Neural cell (in vitro differentiated cells): ENCODE measurements around the gene TNFRSF13B. TPM values are rescaled to one million over a fixed set of nuclear protein-coding genes. Genes with fewer than 3 reads are reported as not detected.

Source experiments
- H2AFZ ChIP-seq: fragments of 200-600, 300-800 bp; sonication (generic), shearing (Covaris generic); 2 replicates; pipeline ENCODE4 v1.6.0; 2014; ENCODE audit warnings: low read depth, mild to moderate bottlenecking, antibody characterized with exemption, low read length, moderate library complexity
- H3F3A ChIP-seq: fragments of 200-600 bp; shearing (Covaris generic); 2 replicates; pipeline ENCODE4 v1.6.1; 2016; ENCODE audit warnings: mild to moderate bottlenecking, moderate library complexity, mixed read lengths, antibody characterized with exemption, low read length; ENCODE audit not compliant: insufficient read depth, poor library complexity, severe bottlenecking
- H3K27ac ChIP-seq: fragments of 200-600, 300-800 bp; sonication (generic), shearing (Covaris generic); 2 replicates; pipeline ENCODE4 v1.5.1; 2014; ENCODE audit warnings: mild to moderate bottlenecking, low read length, moderate library complexity
- H3K27me3 ChIP-seq: fragments of 300-800, 200-600 bp; sonication (generic), shearing (Covaris generic); 2 replicates; pipeline ENCODE4 v1.6.0; 2014; ENCODE audit warnings: mild to moderate bottlenecking, low read depth, low read length, moderate library complexity; ENCODE audit not compliant: insufficient read depth
- H3K36me3 ChIP-seq: fragments of 300-800, 200-600 bp; sonication (generic), shearing (Covaris generic); 2 replicates; pipeline ENCODE4 v1.5.1; 2014; ENCODE audit warnings: mild to moderate bottlenecking, antibody characterized with exemption, low read length, moderate library complexity; ENCODE audit not compliant: insufficient read depth
- H3K4me2 ChIP-seq: fragments of 300-800, 200-600 bp; sonication (generic), shearing (Covaris generic); 2 replicates; pipeline ENCODE4 v1.6.0; 2014; ENCODE audit warnings: mild to moderate bottlenecking, low read length
- H3K4me3 ChIP-seq: fragments of 300-800, 200-600 bp; sonication (generic), shearing (Covaris generic); 2 replicates; pipeline ENCODE4 v1.5.1; 2014; ENCODE audit warnings: mild to moderate bottlenecking, low read length, moderate library complexity
- H3K79me2 ChIP-seq: fragments of 200-600 bp; shearing (Covaris generic); replicated peaks from 2 replicates; pipeline ENCODE4 v1.6.0; 2014; ENCODE audit warnings: mild to moderate bottlenecking, low read length, moderate library complexity; ENCODE audit not compliant: insufficient read depth
- H3K9ac ChIP-seq: fragments of 300-800, 200-600 bp; sonication (generic), shearing (Covaris generic); 2 replicates; pipeline ENCODE4 v1.6.1; 2016; ENCODE audit warnings: mild to moderate bottlenecking, low read length, mixed read lengths
- H3K9me2 ChIP-seq: fragments of 200-600 bp; shearing (Covaris generic); 2 replicates; pipeline ENCODE4 v1.6.1; 2016; ENCODE audit warnings: mild to moderate bottlenecking, low read length, mixed read lengths; ENCODE audit not compliant: insufficient read depth
- H3K9me3 ChIP-seq: fragments of 200-600, 300-800 bp; sonication (generic), shearing (Covaris generic); 2 replicates; pipeline ENCODE4 v1.6.1; 2016; ENCODE audit warnings: mild to moderate bottlenecking, mixed run types, low read length, moderate library complexity, mixed read lengths
- H4K20me1 ChIP-seq: fragments of 200-600 bp; shearing (Covaris generic); 2 replicates; pipeline ENCODE4 v1.6.1; 2016; ENCODE audit warnings: mild to moderate bottlenecking, mixed run types; ENCODE audit not compliant: insufficient read depth
- CTCF ChIP-seq: fragments of 450-650 bp; IDR thresholded peaks from 2 replicates; pipeline ENCODE4 v1.5.1; 2014; ENCODE audit warnings: antibody characterized with exemption, mild to moderate bottlenecking, moderate library complexity; ENCODE audit not compliant: poor library complexity, severe bottlenecking
- EP300 ChIP-seq: fragments of 450-650 bp; conservative IDR thresholded peaks from 2 replicates; pipeline ENCODE4 v1.6.1; 2014; ENCODE audit warnings: antibody characterized with exemption, mild to moderate bottlenecking, moderate library complexity; ENCODE audit not compliant: poor library complexity, severe bottlenecking
- EZH2 ChIP-seq: fragments of 200-600, 300-800 bp; shearing (Covaris generic), sonication (generic); IDR thresholded peaks from 2 replicates; pipeline ENCODE4 v1.6.1; 2014; ENCODE audit warnings: antibody characterized with exemption, low read length, borderline replicate concordance, mild to moderate bottlenecking; ENCODE audit not compliant: insufficient read depth, poor library complexity, severe bottlenecking
- MXI1 ChIP-seq: fragments of 450-650 bp; conservative IDR thresholded peaks from 2 replicates; pipeline ENCODE4 v1.6.1; 2014; ENCODE audit warnings: antibody characterized with exemption, mild to moderate bottlenecking; ENCODE audit not compliant: poor library complexity, severe bottlenecking
- POLR2AphosphoS5 ChIP-seq: IDR thresholded peaks from 2 replicates; pipeline ENCODE4 v1.6.1; 2012
- RAD21 ChIP-seq: fragments of 450-650 bp; conservative IDR thresholded peaks from 2 replicates; pipeline ENCODE4 v1.6.1; 2014; ENCODE audit warnings: antibody characterized with exemption, mild to moderate bottlenecking, moderate library complexity
- SMC3 ChIP-seq: fragments of 450-650 bp; conservative IDR thresholded peaks from 2 replicates; pipeline ENCODE4 v1.6.1; 2014; ENCODE audit warnings: antibody characterized with exemption, mild to moderate bottlenecking, moderate library complexity; ENCODE audit not compliant: poor library complexity
- TAF1 ChIP-seq: IDR thresholded peaks from 2 replicates; pipeline ENCODE4 v1.6.1; 2012; ENCODE audit warnings: low read depth
- polyA plus RNA-seq: library from polyadenylated mRNA; depleted of rRNA; stranded (reverse); fragments of >200 nt; gene quantifications from 2 replicates; pipeline ENCODE4 v1.2.3, GENCODE V29; 2014
- TF ChIP-seq, protein P1 (sequence below): IDR thresholded peaks from 2 replicates; pipeline ENCODE4 v1.6.1; 2012; ENCODE audit warnings: borderline replicate concordance

Gene TNFRSF13B
- polyA plus RNA-seq, 1 donor from 2014 or later, result not detected

DNA sequence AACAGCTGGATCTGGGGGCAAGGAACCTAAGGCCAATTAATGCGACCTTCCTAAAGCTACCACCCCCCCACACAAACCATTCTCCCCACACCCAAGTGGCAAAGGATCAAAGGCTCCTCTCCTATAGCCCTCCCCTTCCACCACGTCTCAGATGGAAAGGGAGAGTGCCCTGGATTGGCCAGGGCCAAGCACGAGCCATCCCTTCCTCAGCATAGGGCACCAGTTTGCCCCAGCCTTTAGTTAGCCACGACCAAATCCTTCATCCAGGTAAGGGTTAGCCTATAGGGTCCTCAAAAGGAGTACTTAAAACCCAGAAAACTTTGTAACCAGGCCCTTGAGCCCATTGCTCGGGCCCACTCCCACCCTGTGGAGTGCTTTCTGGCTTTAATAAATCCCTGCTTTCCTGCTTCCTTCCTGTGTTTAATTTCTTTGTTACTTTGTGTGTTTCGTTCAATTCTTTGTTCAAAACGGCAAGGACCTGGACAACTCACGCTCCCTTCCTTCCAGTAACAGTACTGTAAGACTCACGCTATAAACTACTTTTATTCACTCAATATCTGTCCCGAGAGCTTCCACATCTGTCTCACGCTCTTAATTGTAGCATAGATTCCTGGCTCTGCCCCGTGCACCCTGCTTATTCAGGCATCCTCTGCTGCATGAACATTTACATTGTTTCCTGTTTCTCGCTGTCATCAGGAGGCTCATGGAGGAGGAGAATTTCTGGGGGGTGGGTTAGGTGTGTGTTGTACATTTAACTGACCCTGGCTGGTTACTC is 62.3 kb downstream of the TNFRSF13B start:
- H3K9me3 ChIP-seq, result no peaks in the 10 kb centered on the region
- H4K20me1 ChIP-seq, result no peaks in the 10 kb centered on the region
- H3K79me2 ChIP-seq, result no peaks in the 10 kb centered on the region
- H3K9me2 ChIP-seq, result no peaks in the 10 kb centered on the region
- no peak overlapping the region for H2AFZ ChIP-seq
- TF ChIP-seq EZH2 (no peak), MXI1 (no peak), SMC3 (no peak), TAF1 (no peak), EP300 (no peak), CTCF (no peak), POLR2AphosphoS5 (no peak), RAD21 (no peak)
- TF ChIP-seq, protein P1, sequence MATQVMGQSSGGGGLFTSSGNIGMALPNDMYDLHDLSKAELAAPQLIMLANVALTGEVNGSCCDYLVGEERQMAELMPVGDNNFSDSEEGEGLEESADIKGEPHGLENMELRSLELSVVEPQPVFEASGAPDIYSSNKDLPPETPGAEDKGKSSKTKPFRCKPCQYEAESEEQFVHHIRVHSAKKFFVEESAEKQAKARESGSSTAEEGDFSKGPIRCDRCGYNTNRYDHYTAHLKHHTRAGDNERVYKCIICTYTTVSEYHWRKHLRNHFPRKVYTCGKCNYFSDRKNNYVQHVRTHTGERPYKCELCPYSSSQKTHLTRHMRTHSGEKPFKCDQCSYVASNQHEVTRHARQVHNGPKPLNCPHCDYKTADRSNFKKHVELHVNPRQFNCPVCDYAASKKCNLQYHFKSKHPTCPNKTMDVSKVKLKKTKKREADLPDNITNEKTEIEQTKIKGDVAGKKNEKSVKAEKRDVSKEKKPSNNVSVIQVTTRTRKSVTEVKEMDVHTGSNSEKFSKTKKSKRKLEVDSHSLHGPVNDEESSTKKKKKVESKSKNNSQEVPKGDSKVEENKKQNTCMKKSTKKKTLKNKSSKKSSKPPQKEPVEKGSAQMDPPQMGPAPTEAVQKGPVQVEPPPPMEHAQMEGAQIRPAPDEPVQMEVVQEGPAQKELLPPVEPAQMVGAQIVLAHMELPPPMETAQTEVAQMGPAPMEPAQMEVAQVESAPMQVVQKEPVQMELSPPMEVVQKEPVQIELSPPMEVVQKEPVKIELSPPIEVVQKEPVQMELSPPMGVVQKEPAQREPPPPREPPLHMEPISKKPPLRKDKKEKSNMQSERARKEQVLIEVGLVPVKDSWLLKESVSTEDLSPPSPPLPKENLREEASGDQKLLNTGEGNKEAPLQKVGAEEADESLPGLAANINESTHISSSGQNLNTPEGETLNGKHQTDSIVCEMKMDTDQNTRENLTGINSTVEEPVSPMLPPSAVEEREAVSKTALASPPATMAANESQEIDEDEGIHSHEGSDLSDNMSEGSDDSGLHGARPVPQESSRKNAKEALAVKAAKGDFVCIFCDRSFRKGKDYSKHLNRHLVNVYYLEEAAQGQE, result no peak
- no peaks in the 10 kb centered on the region for H3K27me3 ChIP-seq
- H3K27ac ChIP-seq, result no peak overlapping the region
- H3K9ac ChIP-seq, result no peak overlapping the region
- no peak overlapping the region for H3K4me2 ChIP-seq
- H3K4me3 ChIP-seq, result no peak overlapping the region
- H3K36me3 ChIP-seq, result no peaks in the 10 kb centered on the region
- no peaks in the 10 kb centered on the region for H3F3A ChIP-seq

DNA sequence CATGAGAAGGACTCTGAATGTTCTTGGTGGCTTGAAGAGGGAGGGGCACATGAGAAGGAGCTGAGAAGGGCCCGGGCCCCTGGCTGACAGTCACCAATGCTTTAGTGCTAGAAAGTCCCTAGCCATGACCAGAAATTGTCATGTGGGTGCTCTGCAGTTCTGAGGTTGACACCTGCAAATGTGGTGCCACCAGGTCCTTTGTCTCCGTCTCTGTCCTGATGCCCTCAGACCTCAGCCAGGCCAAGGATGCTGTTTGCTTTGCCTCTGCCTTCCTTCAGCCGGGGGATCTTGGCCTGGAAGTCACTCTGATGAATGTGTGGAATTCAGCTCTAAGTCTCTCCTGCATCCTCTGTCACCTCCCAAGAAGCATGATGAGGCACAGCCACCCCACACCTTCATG is 63.6 kb downstream of the TNFRSF13B start:
- Histone ChIP-seq H2AFZ (no peak overlapping the region), H3K36me3 (no peaks in the 10 kb centered on the region), H3K27ac (no peak overlapping the region), H4K20me1 (no peaks in the 10 kb centered on the region), H3K79me2 (no peaks in the 10 kb centered on the region), H3K27me3 (no peaks in the 10 kb centered on the region), H3F3A (no peaks in the 10 kb centered on the region), H3K9me2 (no peaks in the 10 kb centered on the region), H3K4me2 (no peak overlapping the region), H3K9ac (no peak overlapping the region), H3K4me3 (no peak overlapping the region), H3K9me3 (no peaks in the 10 kb centered on the region)
- no peak for TF ChIP-seq EP300
- TF ChIP-seq EZH2, result no peak
- no peak for TF ChIP-seq RAD21
- TF ChIP-seq CTCF, result no peak
- TF ChIP-seq, protein P1, result no peak
- no peak for TF ChIP-seq SMC3
- no peak for TF ChIP-seq MXI1
- no peak for TF ChIP-seq TAF1
- no peak for TF ChIP-seq POLR2AphosphoS5
